SK-N-SH treated with all-trans-retinoic acid at 6 μM for 48 hours (cell line): ENCODE data around the gene TSSK6.

Experiments used
- ATAC-seq: fragments of 200-7000 bp; cut with Tn5 transposase; 3 replicates; pipeline ENCODE4 v1.9.1; 2020; ENCODE audit warnings: mild to moderate bottlenecking, moderate library complexity
- ARNTL ChIP-seq: fragments of 450-650 bp; formaldehyde crosslinking; IDR thresholded peaks from 2 replicates; pipeline ENCODE4 v1.5.0; 2020; ENCODE audit warnings: low read depth, mild to moderate bottlenecking, moderate library complexity, borderline replicate concordance
- BACH2 ChIP-seq: fragments of 250-450 bp; sonication (Bioruptor Pico); IDR thresholded peaks from 2 replicates; pipeline ENCODE4 v1.9.0; 2021; ENCODE audit warnings: mild to moderate bottlenecking, borderline replicate concordance
- CREB5 ChIP-seq: fragments of 250-450 bp; sonication (Bioruptor Pico); IDR thresholded peaks from 2 replicates; pipeline ENCODE4 v1.5.1; 2020; ENCODE audit warnings: low read depth, mild to moderate bottlenecking, moderate library complexity
- CSDC2 ChIP-seq: fragments of 250-450 bp; sonication (Bioruptor Pico); IDR thresholded peaks from 2 replicates; pipeline ENCODE4 v1.5.0; 2020; ENCODE audit warnings: mild to moderate bottlenecking, moderate library complexity
- ESRRG ChIP-seq: fragments of 250-450 bp; sonication (Bioruptor Pico); IDR thresholded peaks from 2 replicates; pipeline ENCODE4 v1.6.1; 2021; ENCODE audit warnings: mild to moderate bottlenecking
- GLIS3 ChIP-seq: fragments of 250-450 bp; sonication (Bioruptor Pico); IDR thresholded peaks from 2 replicates; pipeline ENCODE4 v1.5.0; 2020; ENCODE audit warnings: mild to moderate bottlenecking, moderate library complexity
- ISL1 ChIP-seq: fragments of 250-450 bp; sonication (Bioruptor Pico); IDR thresholded peaks from 2 replicates; pipeline ENCODE4 v2.1.2; 2022; ENCODE audit warnings: mild to moderate bottlenecking, moderate library complexity
- PATZ1 ChIP-seq: fragments of 250-450 bp; sonication (Bioruptor Pico); IDR thresholded peaks from 2 replicates; pipeline ENCODE4 v1.8.0; 2020; ENCODE audit warnings: mild to moderate bottlenecking, moderate library complexity, borderline replicate concordance
- POU6F1 ChIP-seq: fragments of 250-450 bp; sonication (Bioruptor Pico); IDR thresholded peaks from 2 replicates; pipeline ENCODE4 v1.8.0; 2021; ENCODE audit warnings: low read depth, mild to moderate bottlenecking, moderate library complexity, borderline replicate concordance
- PPARA ChIP-seq: fragments of 250-450 bp; sonication (Bioruptor Pico); IDR thresholded peaks from 2 replicates; pipeline ENCODE4 v1.5.0; 2020; ENCODE audit warnings: mild to moderate bottlenecking, borderline replicate concordance
- SNAI2 ChIP-seq: fragments of 250-450 bp; sonication (Bioruptor Pico); IDR thresholded peaks from 2 replicates; pipeline ENCODE4 v1.5.0; 2020; ENCODE audit warnings: mild to moderate bottlenecking, moderate library complexity
- TCF4 ChIP-seq: fragments of 250-450 bp; sonication (Bioruptor Pico); IDR thresholded peaks from 2 replicates; pipeline ENCODE4 v1.8.0; 2021; ENCODE audit warnings: mild to moderate bottlenecking, moderate library complexity, borderline replicate concordance
- TSHZ2 ChIP-seq: fragments of 250-450 bp; sonication (Bioruptor Pico); IDR thresholded peaks from 2 replicates; pipeline ENCODE4 v1.5.0; 2020; ENCODE audit warnings: mild to moderate bottlenecking, moderate library complexity
- ZC3H10 ChIP-seq: fragments of 250-450 bp; sonication (Bioruptor Pico); IDR thresholded peaks from 2 replicates; pipeline ENCODE4 v1.5.1; 2021; ENCODE audit warnings: mild to moderate bottlenecking, moderate library complexity
- ZFP3 ChIP-seq: fragments of 250-450 bp; sonication (Bioruptor Pico); IDR thresholded peaks from 2 replicates; pipeline ENCODE4 v1.5.0; 2020; ENCODE audit warnings: mild to moderate bottlenecking, moderate library complexity
- ZFP30 ChIP-seq: fragments of 450-650 bp; formaldehyde crosslinking; IDR thresholded peaks from 2 replicates; pipeline ENCODE4 v1.5.0; 2022; ENCODE audit warnings: mild to moderate bottlenecking, moderate library complexity
- ZNF70 ChIP-seq: fragments of 450-650 bp; formaldehyde crosslinking; IDR thresholded peaks from 2 replicates; pipeline ENCODE4 v1.5.0; 2020; ENCODE audit warnings: mild to moderate bottlenecking, moderate library complexity
- ZNF8 ChIP-seq: fragments of 450-650 bp; formaldehyde crosslinking; IDR thresholded peaks from 2 replicates; pipeline ENCODE4 v1.5.0; 2020; ENCODE audit warnings: mild to moderate bottlenecking, moderate library complexity
- TF ChIP-seq, protein P1 (sequence below): fragments of 250-450 bp; sonication (Bioruptor Pico); IDR thresholded peaks from 2 replicates; pipeline ENCODE4 v1.5.1; 2021; ENCODE audit warnings: mild to moderate bottlenecking, moderate library complexity

The TSSK6 gene

DNA sequence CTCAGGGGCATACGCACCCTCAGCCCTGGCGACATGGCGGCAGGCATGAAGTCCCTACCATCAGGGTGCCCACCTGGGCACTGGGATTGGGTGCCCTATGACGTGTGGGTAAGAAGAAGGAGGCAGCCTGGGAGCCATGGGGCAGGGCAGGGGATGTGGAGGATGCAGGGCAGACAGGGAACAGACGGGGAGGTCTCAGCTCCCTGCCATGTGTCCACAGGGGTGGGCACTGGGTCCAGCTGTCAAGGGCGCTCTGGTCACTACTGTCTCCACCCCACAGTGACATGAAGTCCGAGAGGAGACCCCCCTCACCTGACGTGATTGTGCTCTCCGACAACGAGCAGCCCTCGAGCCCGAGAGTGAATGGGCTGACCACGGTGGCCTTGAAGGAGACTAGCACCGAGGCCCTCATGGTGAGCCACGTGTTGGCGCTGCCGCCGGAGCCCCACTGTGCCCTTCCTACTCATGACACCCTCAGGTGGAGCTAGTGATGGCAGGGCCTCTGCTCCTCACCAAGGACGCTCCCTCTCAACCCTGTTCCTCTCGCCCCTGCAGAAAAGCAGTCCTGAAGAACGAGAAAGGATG lies 23.2 kb downstream of the TSSK6 start:
- TF ChIP-seq ZC3H10 (CRISPR knock-in tag) (no peak), GLIS3 (CRISPR knock-in tag) (no peak), TSHZ2 (CRISPR knock-in tag) (no peak)
- ATAC-seq, result no peak

- no peak for TF ChIP-seq CREB5 (CRISPR knock-in tag)
- TF ChIP-seq CSDC2, result no peak
- TF ChIP-seq ESRRG (CRISPR knock-in tag), result no peak
- TF ChIP-seq ISL1 (CRISPR knock-in tag), result no peak
- no peak for TF ChIP-seq ZNF70 (CRISPR knock-in tag)
- no peak for TF ChIP-seq ZFP3 (CRISPR knock-in tag)
- no peak for TF ChIP-seq BACH2 (CRISPR knock-in tag)
- TF ChIP-seq ZC3H10 (CRISPR knock-in tag), result no peak
- TF ChIP-seq, protein P1, sequence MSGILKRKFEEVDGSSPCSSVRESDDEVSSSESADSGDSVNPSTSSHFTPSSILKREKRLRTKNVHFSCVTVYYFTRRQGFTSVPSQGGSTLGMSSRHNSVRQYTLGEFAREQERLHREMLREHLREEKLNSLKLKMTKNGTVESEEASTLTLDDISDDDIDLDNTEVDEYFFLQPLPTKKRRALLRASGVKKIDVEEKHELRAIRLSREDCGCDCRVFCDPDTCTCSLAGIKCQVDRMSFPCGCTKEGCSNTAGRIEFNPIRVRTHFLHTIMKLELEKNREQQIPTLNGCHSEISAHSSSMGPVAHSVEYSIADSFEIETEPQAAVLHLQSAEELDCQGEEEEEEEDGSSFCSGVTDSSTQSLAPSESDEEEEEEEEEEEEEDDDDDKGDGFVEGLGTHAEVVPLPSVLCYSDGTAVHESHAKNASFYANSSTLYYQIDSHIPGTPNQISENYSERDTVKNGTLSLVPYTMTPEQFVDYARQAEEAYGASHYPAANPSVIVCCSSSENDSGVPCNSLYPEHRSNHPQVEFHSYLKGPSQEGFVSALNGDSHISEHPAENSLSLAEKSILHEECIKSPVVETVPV (CRISPR knock-in tag), result no peak
- no peak for TF ChIP-seq PPARA (CRISPR knock-in tag)
- no peak for TF ChIP-seq SNAI2 (CRISPR knock-in tag)
- TF ChIP-seq ARNTL (CRISPR knock-in tag), result no peak
- TF ChIP-seq PATZ1 (CRISPR knock-in tag), result no peak
- TF ChIP-seq TSHZ2 (CRISPR knock-in tag), result no peak
- TF ChIP-seq ZNF8, result no peak
- TF ChIP-seq ZFP30 (CRISPR knock-in tag), result no peak
- no peak for TF ChIP-seq POU6F1 (CRISPR knock-in tag)
- TF ChIP-seq TCF4 (CRISPR knock-in tag), result no peak
Measured at GRCh38 chr19:19491321-19492025, 23.9 kb downstream of the TSSK6 start.

More at GRCh38 chr19:19491321-19492025, 23.9 kb downstream of the TSSK6 start:
- no peak for ATAC-seq
